Endothelial cell (in vitro differentiated cells): ENCODE data around the gene FOXA3. TPM values are rescaled to one million over a fixed set of nuclear protein-coding genes. Genes with fewer than 3 reads are reported as not detected.
"Not testable (repeated sequence)": the region's sequence is repeated elsewhere in the genome, so short reads cannot be mapped to it uniquely, and the experiment has no call there.

ENCODE experiments used
- DNase-seq: peaks from one replicate; pipeline ENCODE4 v3.0.0; 2021; ENCODE audit warnings: low spot score
- H3K27ac Mint-ChIP-seq: one replicate; pipeline ENCODE4 v1.8.0; 2021; ENCODE audit warnings: mixed read lengths, inconsistent platforms; ENCODE audit not compliant: unreplicated experiment
- H3K27me3 Mint-ChIP-seq: one replicate; pipeline ENCODE4 v1.8.0; 2021; ENCODE audit warnings: mild to moderate bottlenecking, moderate library complexity, mixed read lengths, inconsistent platforms; ENCODE audit not compliant: unreplicated experiment
- H3K36me3 Mint-ChIP-seq: one replicate; pipeline ENCODE4 v1.8.0; 2021; ENCODE audit warnings: mild to moderate bottlenecking, low read depth, mixed read lengths, inconsistent platforms; ENCODE audit not compliant: unreplicated experiment
- H3K4me1 Mint-ChIP-seq: one replicate; pipeline ENCODE4 v1.8.0; 2021; ENCODE audit warnings: mild to moderate bottlenecking, mixed read lengths, inconsistent platforms; ENCODE audit not compliant: unreplicated experiment
- H3K4me3 Mint-ChIP-seq: one replicate; pipeline ENCODE4 v1.8.0; 2021; ENCODE audit warnings: mild to moderate bottlenecking, mixed read lengths, inconsistent platforms; ENCODE audit not compliant: unreplicated experiment
- H3K9me3 Mint-ChIP-seq: one replicate; pipeline ENCODE4 v1.8.0; 2021; ENCODE audit warnings: mixed read lengths, inconsistent platforms; ENCODE audit not compliant: unreplicated experiment
- CTCF ChIP-seq: fragments of 200-600 bp; sonication (generic); IDR thresholded peaks from one replicate; pipeline ENCODE4 v1.5.0; 2021; ENCODE audit warnings: antibody characterized with exemption; ENCODE audit not compliant: unreplicated experiment
- total RNA-seq: library from RNA; stranded (reverse); fragmentation: NEBNext Ultra II Directional; extraction: Animal tissue kit (Norgen Biotek cat#: 25700); gene quantifications from one replicate; pipeline ENCODE4 v1.2.1, GENCODE V29; 2021; ENCODE audit not compliant: unreplicated experiment

The FOXA3 gene
- total RNA-seq, 1 donor from 2014 or later = 1.1 TPM

GRCh38 chr19:45866400-45867176, 2.5 kb downstream of the FOXA3 start:
- Mint-ChIP-seq H3K27me3 (peaks cover 15% of the 10 kb centered on the region), H3K36me3 (peaks cover 6% of the 10 kb centered on the region), H3K4me1 (peaks cover 18% of the 10 kb centered on the region), H3K4me3 (no peak overlapping the region), H3K9me3 (no peaks in the 10 kb centered on the region), H3K27ac (no peak overlapping the region)
- TF ChIP-seq CTCF = no peak
- no peak for DNase-seq

GRCh38 chr19:45867241-45867640, 3.1 kb downstream of the FOXA3 start:
- H3K27me3 Mint-ChIP-seq = peaks cover 16% of the 10 kb centered on the region
- not testable (repeated sequence) for H3K4me3 Mint-ChIP-seq, H3K27ac Mint-ChIP-seq, H3K9me3 Mint-ChIP-seq, DNase-seq, H3K36me3 Mint-ChIP-seq
- peaks cover 15% of the 10 kb centered on the region for H3K4me1 Mint-ChIP-seq

GRCh38 chr19:45870798-45871197, 6.7 kb downstream of the FOXA3 start:
- Mint-ChIP-seq H3K4me1 (peaks cover 9% of the 10 kb centered on the region), H3K36me3 (no peaks in the 10 kb centered on the region), H3K27me3 (peaks cover 16% of the 10 kb centered on the region), H3K27ac (no peak overlapping the region), H3K4me3 (no peak overlapping the region), H3K9me3 (no peaks in the 10 kb centered on the region)
- no peak for TF ChIP-seq CTCF
- DNase-seq = no peak

- Mint-ChIP-seq H3K27ac (no peak overlapping the region), H3K4me1 (peaks cover 17% of the 10 kb centered on the region), H3K4me3 (no peak overlapping the region), H3K9me3 (no peaks in the 10 kb centered on the region), H3K27me3 (peaks cover 12% of the 10 kb centered on the region), H3K36me3 (no peaks in the 10 kb centered on the region)
- DNase-seq = no peak
- no peak for TF ChIP-seq CTCF
These were observed 8.2 kb downstream of the FOXA3 start for GRCh38 chr19:45872095-45872919.

- Mint-ChIP-seq H3K36me3 (no peaks in the 10 kb centered on the region), H3K4me1 (peaks cover 24% of the 10 kb centered on the region), H3K4me3 (no peak overlapping the region), H3K9me3 (no peaks in the 10 kb centered on the region), H3K27ac (no peak overlapping the region), H3K27me3 (peaks cover 10% of the 10 kb centered on the region)
- no peak for TF ChIP-seq CTCF
- no peak for DNase-seq
These were observed 9.2 kb downstream of the FOXA3 start for GRCh38 chr19:45873219-45873772.
